D721Med (cell line): ENCODE measurements around the gene PTF1A.

Experiments
- DNase-seq: peaks from one replicate; pipeline ENCODE4 v3.0.0; 2011; ENCODE audit warnings: low spot score; ENCODE audit not compliant: insufficient read length
- FAIRE-seq: peaks from 2 replicates; lab custom pipeline; 2011; peaks lifted over from hg19 to GRCh38; lab: Jason Lieb, UNC
- CTCF ChIP-seq: IDR thresholded peaks from 2 replicates; pipeline ENCODE4 v1.5.1; 2012; ENCODE audit warnings: mild to moderate bottlenecking, control low read depth; ENCODE audit not compliant: insufficient read depth; ENCODE audit errors: missing control alignments

PTF1A gene

GRCh38 chr10:23172429-23173213 is 19.5 kb upstream of the PTF1A start:
- no peak for DNase-seq
- no peak for FAIRE-seq
- TF ChIP-seq CTCF, result no peak

- FAIRE-seq (no peak), DNase-seq (no peak)
- TF ChIP-seq CTCF, result no peak
Measured at GRCh38 chr10:23173214-23174073, 18.7 kb upstream of the PTF1A start.

- no peak for DNase-seq
- no peak for FAIRE-seq
- TF ChIP-seq CTCF, result no peak
Measured at GRCh38 chr10:23174074-23174976, 17.8 kb upstream of the PTF1A start.

GRCh38 chr10:23174977-23175512 is 17.1 kb upstream of the PTF1A start:
- no peak for TF ChIP-seq CTCF
- DNase-seq (no peak), FAIRE-seq (no peak)

GRCh38 chr10:23186178-23186577 is 5.9 kb upstream of the PTF1A start:
- FAIRE-seq (no peak), DNase-seq (no peak)
- TF ChIP-seq CTCF, result no peak

GRCh38 chr10:23186697-23187096 is 5.4 kb upstream of the PTF1A start:
- no peak for FAIRE-seq
- TF ChIP-seq CTCF, result no peak

More at GRCh38 chr10:23186697-23187096, 5.4 kb upstream of the PTF1A start:
- no peak for DNase-seq
